HEK293 (cell line): ENCODE data around the gene XPNPEP1.

Experiments used
- CTCF ChIA-PET: fragments of 350-600 bp; formaldehyde crosslinking; extraction: SDS; loops from one replicate; lab custom pipeline; 2021; ENCODE audit warnings: antibody characterized with exemption; lab: Yijun Ruan, JAX
- POLR2A ChIA-PET: fragments of 300-600 bp; formaldehyde crosslinking; extraction: SDS; loops from one replicate; lab custom pipeline; 2020; ENCODE audit warnings: antibody characterized with exemption, inconsistent platforms; lab: Yijun Ruan, JAX
- H3K27ac ChIP-seq: fragments of 200-500 bp; sonication (Bioruptor generic); 2 replicates; pipeline ENCODE4 v1.5.1; 2014; ENCODE audit warnings: low read depth, low read length, control low read depth, inconsistent platforms; ENCODE audit errors: extremely low read depth
- H3K36me3 ChIP-seq, 2 experiments: fragments of 200-500 bp in 1 of 2; sonication (Bioruptor generic) in 1 of 2; 1 replicate in 1 of 2; 2 replicates in 1 of 2; pipeline ENCODE4 v1.5.1; 2014 to 2017; ENCODE audit warnings: inconsistent platforms in 2 of 2, low read length in 2 of 2; ENCODE audit not compliant: control insufficient read depth in 2 of 2, insufficient read depth in 1 of 2
- H3K4me1 ChIP-seq: fragments of 200-500 bp; sonication (Bioruptor generic); 2 replicates; pipeline ENCODE4 v1.5.1; 2014; ENCODE audit warnings: mild to moderate bottlenecking, low read length, inconsistent platforms; ENCODE audit not compliant: control insufficient read depth, insufficient read depth
- H3K4me3 ChIP-seq: 2 replicates; pipeline ENCODE4 v1.5.1; 2011; ENCODE audit warnings: low read depth, mild to moderate bottlenecking, control low read depth, low read length, moderate library complexity
- H3K9me3 ChIP-seq: fragments of 200-500 bp; sonication (Bioruptor generic); 2 replicates; pipeline ENCODE4 v1.5.1; 2014; ENCODE audit warnings: low read depth, low read length, inconsistent platforms; ENCODE audit not compliant: control insufficient read depth, insufficient read depth
- EGR2 ChIP-seq: fragments of 450-650 bp; formaldehyde crosslinking; IDR thresholded peaks from 2 replicates; pipeline ENCODE4 v1.5.1; 2016; ENCODE audit warnings: low read depth, missing biosample characterization, missing genetic modification characterization
- GFI1B ChIP-seq: fragments of 450-650 bp; formaldehyde crosslinking; IDR thresholded peaks from 2 replicates; pipeline ENCODE4 v1.5.1; 2016; ENCODE audit warnings: missing biosample characterization, missing genetic modification characterization
- HOXC10 ChIP-seq: sonication (generic); formaldehyde crosslinking; IDR thresholded peaks from 2 replicates; pipeline ENCODE4 v1.8.1; 2023; ENCODE audit warnings: mild to moderate bottlenecking, missing genetic modification reagents
- KLF10 ChIP-seq: fragments of 450-650 bp; IDR thresholded peaks from 2 replicates; pipeline ENCODE4 v1.5.1; 2018; ENCODE audit warnings: missing biosample characterization, mild to moderate bottlenecking, missing genetic modification characterization
- MYNN ChIP-seq: fragments of 450-650 bp; formaldehyde crosslinking; IDR thresholded peaks from 2 replicates; pipeline ENCODE4 v1.5.1; 2016; ENCODE audit warnings: missing biosample characterization, missing genetic modification characterization, borderline replicate concordance
- ZFP69B ChIP-seq: fragments of 450-650 bp; formaldehyde crosslinking; IDR thresholded peaks from 2 replicates; pipeline ENCODE4 v1.5.1; 2016; ENCODE audit warnings: missing biosample characterization, missing genetic modification characterization
- ZNF121 ChIP-seq: fragments of 450-650 bp; formaldehyde crosslinking; IDR thresholded peaks from 2 replicates; pipeline ENCODE4 v1.5.1; 2016; ENCODE audit warnings: missing biosample characterization, missing genetic modification characterization
- ZNF223 ChIP-seq: fragments of 450-650 bp; formaldehyde crosslinking; IDR thresholded peaks from 2 replicates; pipeline ENCODE4 v1.5.1; 2016; ENCODE audit warnings: missing biosample characterization, missing genetic modification characterization
- ZNF335 ChIP-seq: fragments of 450-650 bp; formaldehyde crosslinking; conservative IDR thresholded peaks from 2 replicates; pipeline ENCODE4 v1.5.1; 2016; ENCODE audit warnings: missing biosample characterization, missing genetic modification characterization
- ZNF341 ChIP-seq: fragments of 450-650 bp; formaldehyde crosslinking; IDR thresholded peaks from 2 replicates; pipeline ENCODE4; 2016; ENCODE audit warnings: low read depth, missing biosample characterization, missing genetic modification characterization
- ZNF404 ChIP-seq: fragments of 450-650 bp; formaldehyde crosslinking; IDR thresholded peaks from 2 replicates; pipeline ENCODE4 v1.5.1; 2017; ENCODE audit warnings: missing biosample characterization, missing genetic modification characterization
- ZNF585B ChIP-seq: fragments of 450-650 bp; formaldehyde crosslinking; IDR thresholded peaks from 2 replicates; pipeline ENCODE4 v1.5.1; 2016; ENCODE audit warnings: missing biosample characterization, missing genetic modification characterization
- ZSCAN16 ChIP-seq: fragments of 450-650 bp; formaldehyde crosslinking; IDR thresholded peaks from 2 replicates; pipeline ENCODE4 v1.5.1; 2016; ENCODE audit warnings: missing biosample characterization, missing genetic modification characterization
- TF ChIP-seq, protein P1 (sequence below): fragments of 450-650 bp; formaldehyde crosslinking; IDR thresholded peaks from 2 replicates; pipeline ENCODE4 v1.5.1; 2017; ENCODE audit warnings: missing biosample characterization, missing genetic modification characterization
- TF ChIP-seq, protein P2 (sequence below): fragments of 450-650 bp; IDR thresholded peaks from 2 replicates; pipeline ENCODE4 v1.5.1; 2018; ENCODE audit warnings: missing biosample characterization, mild to moderate bottlenecking, missing genetic modification characterization
- TF ChIP-seq, protein P3 (sequence below): fragments of 450-650 bp; formaldehyde crosslinking; IDR thresholded peaks from 2 replicates; pipeline ENCODE4 v1.5.1; 2017; ENCODE audit warnings: missing biosample characterization, missing genetic modification characterization
- TF ChIP-seq, protein P4 (sequence below): fragments of 450-650 bp; formaldehyde crosslinking; IDR thresholded peaks from 2 replicates; pipeline ENCODE4 v1.5.1; 2016; ENCODE audit warnings: missing biosample characterization, missing genetic modification characterization

Gene XPNPEP1

DNA sequence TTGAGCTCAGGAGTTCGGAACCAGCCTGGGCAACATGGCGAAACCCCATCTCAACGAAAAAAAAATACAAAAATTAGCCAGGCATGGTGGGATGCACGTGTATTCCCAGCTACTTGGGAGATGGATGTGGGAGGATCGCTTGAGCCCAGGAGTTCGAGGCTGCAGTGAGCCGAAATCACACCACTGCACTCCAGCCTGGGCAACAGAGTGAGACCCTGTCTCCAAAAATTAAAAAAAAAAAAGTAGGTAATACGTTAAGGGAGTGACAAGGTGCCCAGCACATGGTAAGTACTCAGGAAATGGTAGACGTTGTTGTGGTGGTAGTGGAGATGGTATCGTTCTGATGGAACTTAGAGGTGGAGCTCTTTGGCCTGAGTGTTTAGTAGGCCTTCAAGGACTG lies 41.0 kb upstream of the XPNPEP1 start:
- H3K36me3 ChIP-seq, result no peaks in the 10 kb centered on the region
- ChIA-PET POLR2A (no interaction called here), CTCF (interaction anchor here (0.6 to 4.4 kb wide), 4 partner anchors 13 to 597 kb away, joined by 3 to 17 read pairs (median 5); no protein-coding TSS in a partner anchor)
- no peaks in the 10 kb centered on the region for H3K9me3 ChIP-seq
- TF ChIP-seq, protein P1, sequence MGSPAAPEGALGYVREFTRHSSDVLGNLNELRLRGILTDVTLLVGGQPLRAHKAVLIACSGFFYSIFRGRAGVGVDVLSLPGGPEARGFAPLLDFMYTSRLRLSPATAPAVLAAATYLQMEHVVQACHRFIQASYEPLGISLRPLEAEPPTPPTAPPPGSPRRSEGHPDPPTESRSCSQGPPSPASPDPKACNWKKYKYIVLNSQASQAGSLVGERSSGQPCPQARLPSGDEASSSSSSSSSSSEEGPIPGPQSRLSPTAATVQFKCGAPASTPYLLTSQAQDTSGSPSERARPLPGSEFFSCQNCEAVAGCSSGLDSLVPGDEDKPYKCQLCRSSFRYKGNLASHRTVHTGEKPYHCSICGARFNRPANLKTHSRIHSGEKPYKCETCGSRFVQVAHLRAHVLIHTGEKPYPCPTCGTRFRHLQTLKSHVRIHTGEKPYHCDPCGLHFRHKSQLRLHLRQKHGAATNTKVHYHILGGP (tag by site-specific recombination), result no peak
- TF ChIP-seq KLF10 (tag by site-specific recombination), result no peak
- TF ChIP-seq ZNF404 (tag by site-specific recombination), result no peak
- peak; percentile 94 for TF ChIP-seq ZNF121 (tag by site-specific recombination)
- no peak for TF ChIP-seq HOXC10 (CRISPR knock-in tag)
- H3K27ac ChIP-seq, result no peak overlapping the region
- H3K4me1 ChIP-seq, result peaks cover 36% of the 10 kb centered on the region
- no peak overlapping the region for H3K4me3 ChIP-seq

DNA sequence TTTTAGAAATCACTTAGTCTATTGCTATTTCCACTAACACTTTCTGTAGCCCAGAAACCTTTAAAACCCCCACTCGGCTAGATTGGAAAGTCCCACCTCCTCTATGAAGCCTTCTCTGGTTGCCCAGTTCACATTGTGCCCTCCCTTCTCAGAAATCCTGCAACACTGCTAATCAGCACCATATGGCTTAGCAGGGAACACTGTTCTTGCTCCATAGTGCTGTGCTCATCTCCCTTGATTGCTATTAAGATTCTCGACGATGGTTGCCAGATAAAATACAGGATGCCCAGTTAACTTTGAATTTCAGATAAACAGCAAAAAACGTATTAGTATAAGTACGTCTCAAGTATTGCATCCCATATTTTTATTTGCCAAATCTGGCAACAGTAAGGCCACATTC lies 40.1 kb upstream of the XPNPEP1 start:
- Histone ChIP-seq H3K27ac (no peak overlapping the region), H3K36me3 (no peaks in the 10 kb centered on the region), H3K9me3 (no peaks in the 10 kb centered on the region), H3K4me1 (peaks cover 36% of the 10 kb centered on the region), H3K4me3 (no peak overlapping the region)
- ChIA-PET CTCF (interaction anchor here (4.4 kb wide), 1 partner anchor 16 kb away, joined by 17 read pairs; no protein-coding TSS in a partner anchor), POLR2A (no interaction called here)
- TF ChIP-seq ZFP69B (tag by site-specific recombination) (no peak), ZNF585B (tag by site-specific recombination) (peak; percentile 80)
- TF ChIP-seq, protein P2, sequence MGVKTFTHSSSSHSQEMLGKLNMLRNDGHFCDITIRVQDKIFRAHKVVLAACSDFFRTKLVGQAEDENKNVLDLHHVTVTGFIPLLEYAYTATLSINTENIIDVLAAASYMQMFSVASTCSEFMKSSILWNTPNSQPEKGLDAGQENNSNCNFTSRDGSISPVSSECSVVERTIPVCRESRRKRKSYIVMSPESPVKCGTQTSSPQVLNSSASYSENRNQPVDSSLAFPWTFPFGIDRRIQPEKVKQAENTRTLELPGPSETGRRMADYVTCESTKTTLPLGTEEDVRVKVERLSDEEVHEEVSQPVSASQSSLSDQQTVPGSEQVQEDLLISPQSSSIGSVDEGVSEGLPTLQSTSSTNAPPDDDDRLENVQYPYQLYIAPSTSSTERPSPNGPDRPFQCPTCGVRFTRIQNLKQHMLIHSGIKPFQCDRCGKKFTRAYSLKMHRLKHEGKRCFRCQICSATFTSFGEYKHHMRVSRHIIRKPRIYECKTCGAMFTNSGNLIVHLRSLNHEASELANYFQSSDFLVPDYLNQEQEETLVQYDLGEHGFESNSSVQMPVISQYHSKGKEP (tag by site-specific recombination), result 0 out of 2 replicates have a peak, but pooled peaks have one; percentile 18

DNA sequence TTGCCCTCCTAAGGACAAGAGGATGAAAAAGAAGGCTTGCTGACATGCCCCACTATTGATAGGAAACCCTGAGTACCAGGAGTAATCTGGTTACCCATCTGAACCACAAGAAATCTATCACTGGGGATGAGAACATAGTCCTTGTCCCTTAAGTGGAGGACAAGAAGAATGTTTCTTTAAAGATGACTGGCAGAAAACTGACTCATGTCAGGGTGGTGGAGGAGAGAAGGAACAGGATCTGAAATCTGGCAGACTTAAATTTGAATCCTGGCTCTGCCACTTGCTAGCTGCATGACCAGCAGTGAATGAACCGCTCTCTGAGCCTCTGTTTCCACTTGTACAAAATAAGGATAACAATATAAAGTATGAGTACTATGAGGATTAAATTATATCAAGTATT lies 38.9 kb upstream of the XPNPEP1 start:
- Histone ChIP-seq H3K27ac (peak overlapping the region; percentile 43), H3K9me3 (no peaks in the 10 kb centered on the region), H3K4me3 (no peak overlapping the region), H3K36me3 (no peaks in the 10 kb centered on the region), H3K4me1 (peaks cover 32% of the 10 kb centered on the region)
- POLR2A ChIA-PET, result interaction anchor here (1.2 kb wide), 1 partner anchor 11 kb away, joined by 5 read pairs; no protein-coding TSS in a partner anchor
- TF ChIP-seq, protein P3, sequence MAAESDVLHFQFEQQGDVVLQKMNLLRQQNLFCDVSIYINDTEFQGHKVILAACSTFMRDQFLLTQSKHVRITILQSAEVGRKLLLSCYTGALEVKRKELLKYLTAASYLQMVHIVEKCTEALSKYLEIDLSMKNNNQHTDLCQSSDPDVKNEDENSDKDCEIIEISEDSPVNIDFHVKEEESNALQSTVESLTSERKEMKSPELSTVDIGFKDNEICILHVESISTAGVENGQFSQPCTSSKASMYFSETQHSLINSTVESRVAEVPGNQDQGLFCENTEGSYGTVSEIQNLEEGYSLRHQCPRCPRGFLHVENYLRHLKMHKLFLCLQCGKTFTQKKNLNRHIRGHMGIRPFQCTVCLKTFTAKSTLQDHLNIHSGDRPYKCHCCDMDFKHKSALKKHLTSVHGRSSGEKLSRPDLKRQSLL (tag by site-specific recombination), result no peak
- TF ChIP-seq GFI1B (tag by site-specific recombination) (peak; percentile 8; the same call in 1 of the 2 replicates), ZSCAN16 (tag by site-specific recombination) (no peak), ZNF335 (no peak), ZNF223 (tag by site-specific recombination) (no peak), ZNF341 (tag by site-specific recombination) (no peak), EGR2 (tag by site-specific recombination) (no peak), MYNN (no peak)
- TF ChIP-seq, protein P4, sequence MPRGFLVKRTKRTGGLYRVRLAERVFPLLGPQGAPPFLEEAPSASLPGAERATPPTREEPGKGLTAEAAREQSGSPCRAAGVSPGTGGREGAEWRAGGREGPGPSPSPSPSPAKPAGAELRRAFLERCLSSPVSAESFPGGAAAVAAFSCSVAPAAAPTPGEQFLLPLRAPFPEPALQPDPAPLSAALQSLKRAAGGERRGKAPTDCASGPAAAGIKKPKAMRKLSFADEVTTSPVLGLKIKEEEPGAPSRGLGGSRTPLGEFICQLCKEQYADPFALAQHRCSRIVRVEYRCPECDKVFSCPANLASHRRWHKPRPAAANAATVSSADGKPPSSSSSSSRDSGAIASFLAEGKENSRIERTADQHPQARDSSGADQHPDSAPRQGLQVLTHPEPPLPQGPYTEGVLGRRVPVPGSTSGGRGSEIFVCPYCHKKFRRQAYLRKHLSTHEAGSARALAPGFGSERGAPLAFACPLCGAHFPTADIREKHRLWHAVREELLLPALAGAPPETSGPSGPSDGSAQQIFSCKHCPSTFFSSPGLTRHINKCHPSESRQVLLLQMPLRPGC (tag by site-specific recombination), result no peak
- CTCF ChIA-PET, result interaction anchor here (4.4 kb wide), 1 partner anchor 17 kb away, joined by 17 read pairs; no protein-coding TSS in a partner anchor
